Astrocyte (in vitro differentiated cells and primary cell): ENCODE results near the gene MYT1. TPM values are rescaled to one million over a fixed set of nuclear protein-coding genes. Genes with fewer than 3 reads are reported as not detected.

ENCODE experiments used
- DNase-seq: peaks from one replicate; pipeline ENCODE4 v3.0.0-alpha.2; 2010; ENCODE audit warnings: low read depth
- FAIRE-seq: peaks from 2 replicates; lab custom pipeline; 2011; peaks lifted over from hg19 to GRCh38; lab: Jason Lieb, UNC
- H2AFZ ChIP-seq: 2 replicates; pipeline ENCODE4 v1.6.0; 2012; ENCODE audit warnings: low read depth, low read length, inconsistent platforms
- H3K27ac ChIP-seq: 2 replicates; pipeline ENCODE4 v1.5.1; 2011; ENCODE audit warnings: low read depth, low read length, inconsistent platforms
- H3K27me3 ChIP-seq: 2 replicates; pipeline ENCODE4 v1.6.0; 2011; ENCODE audit warnings: low read length, inconsistent platforms; ENCODE audit not compliant: insufficient read depth
- H3K36me3 ChIP-seq: 2 replicates; pipeline ENCODE4 v1.5.1; 2011; ENCODE audit warnings: low read length, inconsistent platforms; ENCODE audit not compliant: insufficient read depth
- H3K4me1 ChIP-seq: 2 replicates; pipeline ENCODE4 v1.5.1; 2011; ENCODE audit warnings: low read length, inconsistent platforms; ENCODE audit not compliant: insufficient read depth
- H3K4me2 ChIP-seq: 2 replicates; pipeline ENCODE4 v1.6.0; 2012; ENCODE audit warnings: low read length, inconsistent platforms
- H3K4me3 ChIP-seq: 2 replicates; pipeline ENCODE4 v1.5.1; 2011; ENCODE audit warnings: low read depth, mild to moderate bottlenecking, low read length, inconsistent platforms; ENCODE audit not compliant: insufficient read depth
- H3K79me2 ChIP-seq: 2 replicates; pipeline ENCODE4 v1.6.0; 2012; ENCODE audit warnings: mild to moderate bottlenecking, low read length, inconsistent platforms; ENCODE audit not compliant: insufficient read depth
- H3K9ac ChIP-seq: 2 replicates; pipeline ENCODE4 v1.6.0; 2012; ENCODE audit warnings: mild to moderate bottlenecking, low read length, inconsistent platforms
- H3K9me3 ChIP-seq: 2 replicates; pipeline ENCODE4 v1.5.1; 2012; ENCODE audit warnings: low read depth, mild to moderate bottlenecking, low read length, inconsistent platforms; ENCODE audit not compliant: insufficient read depth
- H4K20me1 ChIP-seq: 2 replicates; pipeline ENCODE4 v1.6.0; 2012; ENCODE audit warnings: low read length, inconsistent platforms; ENCODE audit not compliant: insufficient read depth
- H3K27ac Mint-ChIP-seq: one replicate; pipeline ENCODE4 v1.8.0; 2021; ENCODE audit warnings: mild to moderate bottlenecking, mixed read lengths; ENCODE audit not compliant: unreplicated experiment
- H3K27me3 Mint-ChIP-seq: one replicate; pipeline ENCODE4 v1.8.0; 2021; ENCODE audit warnings: low read depth, mixed read lengths; ENCODE audit not compliant: unreplicated experiment
- H3K36me3 Mint-ChIP-seq: one replicate; pipeline ENCODE4 v1.8.0; 2021; ENCODE audit warnings: low read depth, mixed read lengths; ENCODE audit not compliant: unreplicated experiment
- H3K4me1 Mint-ChIP-seq: one replicate; pipeline ENCODE4 v1.8.0; 2021; ENCODE audit warnings: low read depth, mixed read lengths; ENCODE audit not compliant: unreplicated experiment
- H3K4me3 Mint-ChIP-seq: one replicate; pipeline ENCODE4 v1.8.0; 2021; ENCODE audit warnings: mild to moderate bottlenecking, moderate library complexity, mixed read lengths; ENCODE audit not compliant: unreplicated experiment
- H3K9me3 Mint-ChIP-seq: one replicate; pipeline ENCODE4 v1.8.0; 2021; ENCODE audit warnings: mild to moderate bottlenecking, mixed read lengths; ENCODE audit not compliant: unreplicated experiment
- CTCF ChIP-seq: IDR thresholded peaks from 2 replicates; pipeline ENCODE4 v1.5.1; 2011; ENCODE audit warnings: low read depth, mild to moderate bottlenecking, inconsistent platforms, low read length, moderate library complexity; ENCODE audit not compliant: insufficient read depth
- EZH2 ChIP-seq: IDR thresholded peaks from 2 replicates; pipeline ENCODE4 v1.6.1; 2012; ENCODE audit warnings: mild to moderate bottlenecking, low read length, inconsistent platforms; ENCODE audit not compliant: insufficient read depth
- total RNA-seq: library from RNA; stranded (reverse); gene quantifications from 2 replicates; pipeline ENCODE4 v1.2.1, GENCODE V29; 2021

The MYT1 gene
- total RNA-seq, 1 donor from 2014 or later: not detected

GRCh38 chr20:64173116-64173515 lies 8.9 kb downstream of the MYT1 start:
- no peaks in the 10 kb centered on the region for H3K79me2 ChIP-seq
- no peaks in the 10 kb centered on the region for H3K9me3 ChIP-seq
- no peaks in the 10 kb centered on the region for H3K4me1 ChIP-seq
- H3K36me3 Mint-ChIP-seq: no peaks in the 10 kb centered on the region
- DNase-seq (no peak), FAIRE-seq (no peak)
- no peak overlapping the region for H3K27ac ChIP-seq
- peaks cover 15% of the 10 kb centered on the region for H3K27me3 ChIP-seq
- peaks cover 34% of the 10 kb centered on the region for H3K27me3 Mint-ChIP-seq
- H3K27ac Mint-ChIP-seq: no peak overlapping the region
- no peak overlapping the region for H3K9ac ChIP-seq
- H3K4me2 ChIP-seq: no peak overlapping the region
- no peaks in the 10 kb centered on the region for H3K36me3 ChIP-seq
- H3K9me3 Mint-ChIP-seq: no peaks in the 10 kb centered on the region
- no peak overlapping the region for H3K4me3 Mint-ChIP-seq
- no peaks in the 10 kb centered on the region for H4K20me1 ChIP-seq
- no peak overlapping the region for H3K4me3 ChIP-seq
- no peak for TF ChIP-seq EZH2
- TF ChIP-seq CTCF: no peak
- H3K4me1 Mint-ChIP-seq: no peaks in the 10 kb centered on the region
- H2AFZ ChIP-seq: no peak overlapping the region

GRCh38 chr20:64176551-64176950 lies 12.3 kb downstream of the MYT1 start:
- no peak overlapping the region for H3K27ac Mint-ChIP-seq
- no peak overlapping the region for H3K4me3 ChIP-seq

More at GRCh38 chr20:64176551-64176950, 12.3 kb downstream of the MYT1 start:
- H3K79me2 ChIP-seq: no peaks in the 10 kb centered on the region
- H3K9ac ChIP-seq: no peak overlapping the region
- Mint-ChIP-seq H3K4me1 (peaks cover 3% of the 10 kb centered on the region), H3K9me3 (peaks cover 10% of the 10 kb centered on the region), H3K27me3 (peaks cover 29% of the 10 kb centered on the region), H3K36me3 (no peaks in the 10 kb centered on the region), H3K4me3 (no peak overlapping the region)
- H3K36me3 ChIP-seq: no peaks in the 10 kb centered on the region
- peaks cover 9% of the 10 kb centered on the region for H3K27me3 ChIP-seq
- FAIRE-seq (no peak), DNase-seq (no peak)
- no peaks in the 10 kb centered on the region for H3K4me1 ChIP-seq
- no peaks in the 10 kb centered on the region for H3K9me3 ChIP-seq
- H3K27ac ChIP-seq: no peak overlapping the region
- no peaks in the 10 kb centered on the region for H4K20me1 ChIP-seq
- no peak overlapping the region for H3K4me2 ChIP-seq
- no peak overlapping the region for H2AFZ ChIP-seq
- TF ChIP-seq CTCF (no peak), EZH2 (no peak)
